Measurements from ENCODE around the gene GABRB3. TPM values are rescaled to one million over a fixed set of nuclear protein-coding genes. Genes with fewer than 3 reads are reported as not detected.

GABRB3 gene
- total and polyA plus RNA-seq, 2 donors from 2014 or later: 4.7 to 6.9 TPM

- H3K4me1 ChIP-seq (ENCODE audit: control insufficient read depth in 2 of 3, insufficient read depth in 2 of 3, low read depth in 1 of 3, low read length in 3 of 3): no peaks in the 10 kb centered on the region
- H3K27ac ChIP-seq (ENCODE audit: low read depth in 2 of 2, low read length in 2 of 2): no peak overlapping the region
- no peaks in the 10 kb centered on the region for H3K9me3 ChIP-seq (ENCODE audit: control insufficient read depth in 2 of 3, insufficient read depth in 1 of 3, low read length in 3 of 3)
- intact Hi-C loops (cut with DNase I): no loop called here
- H3K36me3 ChIP-seq (ENCODE audit: control insufficient read depth in 2 of 3, insufficient read depth in 3 of 3, low read length in 3 of 3): no peaks in the 10 kb centered on the region
- DNase-seq: no peak
- no peak for FAIRE-seq
- H3K27me3 ChIP-seq (ENCODE audit: control insufficient read depth, insufficient read depth, low read length): no peaks in the 10 kb centered on the region
- TF ChIP-seq CTCF (IDR thresholded peaks at IDR 0.05; ENCODE audit: borderline replicate concordance, extremely low read depth, insufficient read depth): no peak
- H3K9ac ChIP-seq (ENCODE audit: low read length in 3 of 3): no peak overlapping the region
- H3K4me3 ChIP-seq (ENCODE audit: low read length in 3 of 3): no peak overlapping the region
Measured at GRCh38 chr15:26615927-26616302, 157.0 kb downstream of the GABRB3 start.

GRCh38 chr15:26615188-26615926 is 157.5 kb downstream of the GABRB3 start:
- Histone ChIP-seq H3K4me1 (ENCODE audit: control insufficient read depth in 2 of 3, insufficient read depth in 2 of 3, low read depth in 1 of 3, low read length in 3 of 3) (no peaks in the 10 kb centered on the region), H3K9me3 (ENCODE audit: control insufficient read depth in 2 of 3, insufficient read depth in 1 of 3, low read length in 3 of 3) (no peaks in the 10 kb centered on the region), H3K9ac (ENCODE audit: low read length in 3 of 3) (no peak overlapping the region), H3K4me3 (ENCODE audit: low read length in 3 of 3) (no peak overlapping the region), H3K27ac (ENCODE audit: low read depth in 2 of 2, low read length in 2 of 2) (no peak overlapping the region), H3K36me3 (ENCODE audit: control insufficient read depth in 2 of 3, insufficient read depth in 3 of 3, low read length in 3 of 3) (no peaks in the 10 kb centered on the region), H3K27me3 (ENCODE audit: control insufficient read depth, insufficient read depth, low read length) (no peaks in the 10 kb centered on the region)
- DNase-seq: no peak
- no peak for TF ChIP-seq CTCF (IDR thresholded peaks at IDR 0.05; ENCODE audit: borderline replicate concordance, extremely low read depth, insufficient read depth)
- intact Hi-C loops (cut with DNase I): no loop called here
- FAIRE-seq: no peak

- intact Hi-C loops (cut with DNase I): no loop called here
- Histone ChIP-seq H3K9ac (ENCODE audit: low read length in 3 of 3) (no peak overlapping the region), H3K4me1 (ENCODE audit: control insufficient read depth in 2 of 3, insufficient read depth in 2 of 3, low read depth in 1 of 3, low read length in 3 of 3) (no peaks in the 10 kb centered on the region), H3K27me3 (ENCODE audit: control insufficient read depth, insufficient read depth, low read length) (no peaks in the 10 kb centered on the region), H3K9me3 (ENCODE audit: control insufficient read depth in 2 of 3, insufficient read depth in 1 of 3, low read length in 3 of 3) (no peaks in the 10 kb centered on the region), H3K4me3 (ENCODE audit: low read length in 3 of 3) (no peak overlapping the region), H3K36me3 (ENCODE audit: control insufficient read depth in 2 of 3, insufficient read depth in 3 of 3, low read length in 3 of 3) (no peaks in the 10 kb centered on the region), H3K27ac (ENCODE audit: low read depth in 2 of 2, low read length in 2 of 2) (no peak overlapping the region)
- TF ChIP-seq CTCF (IDR thresholded peaks at IDR 0.05; ENCODE audit: borderline replicate concordance, extremely low read depth, insufficient read depth): no peak
- FAIRE-seq: no peak
- DNase-seq: no peak
Measured at GRCh38 chr15:26614734-26615133, 158.1 kb downstream of the GABRB3 start.

GRCh38 chr15:26598704-26599103 is 174.2 kb downstream of the GABRB3 start:
- no peaks in the 10 kb centered on the region for H3K27me3 ChIP-seq (ENCODE audit: control insufficient read depth, insufficient read depth, low read length)
- TF ChIP-seq CTCF (IDR thresholded peaks at IDR 0.05; ENCODE audit: borderline replicate concordance, extremely low read depth, insufficient read depth): no peak
- no peak overlapping the region for H3K27ac ChIP-seq (ENCODE audit: low read depth in 2 of 2, low read length in 2 of 2)
- H3K9ac ChIP-seq (ENCODE audit: low read length in 3 of 3): no peak overlapping the region
- H3K36me3 ChIP-seq (ENCODE audit: control insufficient read depth in 2 of 3, insufficient read depth in 3 of 3, low read length in 3 of 3): no peaks in the 10 kb centered on the region
- DNase-seq: no peak
- intact Hi-C loops (cut with DNase I): no loop called here
- peaks cover 0 to 2% (median 1%) of the 10 kb centered on the region in 3 donors for H3K9me3 ChIP-seq (ENCODE audit: control insufficient read depth in 2 of 3, insufficient read depth in 1 of 3, low read length in 3 of 3)
- no peak overlapping the region for H3K4me3 ChIP-seq (ENCODE audit: low read length in 3 of 3)
- FAIRE-seq: no peak
- H3K4me1 ChIP-seq (ENCODE audit: control insufficient read depth in 2 of 3, insufficient read depth in 2 of 3, low read depth in 1 of 3, low read length in 3 of 3): no peaks in the 10 kb centered on the region
